IPS-20b (cell line): ENCODE data around the gene DTX3L.

Experiments
- H3K27ac ChIP-seq: one replicate; pipeline ENCODE4 v1.5.1; 2013; ENCODE audit warnings: low read length
- H3K27me3 ChIP-seq: 2 replicates; pipeline ENCODE4 v1.6.1; 2013; ENCODE audit warnings: mild to moderate bottlenecking, low read length, inconsistent platforms; ENCODE audit not compliant: insufficient read depth
- H3K36me3 ChIP-seq: 2 replicates; pipeline ENCODE4 v1.6.1; 2013; ENCODE audit warnings: low read depth, mild to moderate bottlenecking, inconsistent platforms, low read length, moderate library complexity; ENCODE audit not compliant: insufficient read depth
- H3K4me1 ChIP-seq: 2 replicates; pipeline ENCODE4 v1.6.1; 2013; ENCODE audit warnings: mild to moderate bottlenecking, control low read depth, inconsistent platforms, low read length, moderate library complexity; ENCODE audit not compliant: insufficient read depth
- H3K4me3 ChIP-seq: 2 replicates; pipeline ENCODE4 v1.5.1; 2013; ENCODE audit warnings: mild to moderate bottlenecking, low read length, inconsistent platforms
- H3K9ac ChIP-seq: 2 replicates; pipeline ENCODE4 v1.6.1; 2013; ENCODE audit warnings: low read depth, mild to moderate bottlenecking, inconsistent platforms, low read length, moderate library complexity
- H3K9me3 ChIP-seq: 2 replicates; pipeline ENCODE4 v1.6.1; 2013; ENCODE audit warnings: mild to moderate bottlenecking, low read depth, low read length, inconsistent platforms; ENCODE audit not compliant: insufficient read depth

Gene DTX3L

GRCh38 chr3:122586098-122586497 is 22.0 kb downstream of the DTX3L start:
- H3K9ac ChIP-seq = no peak overlapping the region
- peaks cover 5% of the 10 kb centered on the region; the same call in 1 of the 2 replicates for H3K4me1 ChIP-seq
- peaks cover 17% of the 10 kb centered on the region for H3K9me3 ChIP-seq
- no peaks in the 10 kb centered on the region for H3K27me3 ChIP-seq
- no peak overlapping the region for H3K27ac ChIP-seq
- no peak overlapping the region for H3K4me3 ChIP-seq
- no peaks in the 10 kb centered on the region for H3K36me3 ChIP-seq

DNA sequence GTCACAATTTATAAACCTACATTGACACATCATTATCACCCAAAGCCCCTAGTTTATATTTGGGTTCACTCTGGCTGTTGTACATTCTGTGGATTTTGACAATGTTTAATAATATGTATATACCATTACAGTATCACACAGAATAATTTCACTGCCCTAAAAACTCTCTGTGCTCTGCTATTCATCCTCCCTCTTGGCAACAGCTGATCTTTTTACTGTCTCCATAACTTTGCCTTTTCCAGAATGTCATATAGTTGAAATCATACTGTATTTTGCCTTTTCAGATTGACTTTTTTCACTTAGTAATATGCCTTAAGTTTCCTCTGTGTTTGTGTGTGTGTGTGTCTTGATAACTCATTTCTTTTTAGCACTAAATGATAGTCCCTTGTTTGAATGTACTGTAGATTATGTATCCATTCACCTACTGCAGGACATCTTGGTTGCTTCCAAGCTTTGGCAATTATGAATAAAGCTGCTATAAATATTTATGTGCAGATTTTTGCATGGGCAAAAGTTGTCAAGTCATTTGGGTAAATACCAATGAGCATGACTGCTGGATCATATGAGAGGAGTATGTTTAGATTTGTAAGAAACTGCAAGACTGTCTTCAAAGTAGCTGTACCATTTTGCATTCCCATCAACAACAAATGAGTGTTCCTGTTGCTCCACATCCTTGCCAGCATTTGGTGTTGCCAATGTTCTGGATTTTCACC is 22.8 kb downstream of the DTX3L start:
- Histone ChIP-seq H3K27me3 (no peaks in the 10 kb centered on the region), H3K9ac (no peak overlapping the region), H3K27ac (no peak overlapping the region), H3K9me3 (peaks cover 9% of the 10 kb centered on the region), H3K4me1 (peaks cover 5% of the 10 kb centered on the region; the same call in 1 of the 2 replicates), H3K4me3 (no peak overlapping the region), H3K36me3 (no peaks in the 10 kb centered on the region)

DNA sequence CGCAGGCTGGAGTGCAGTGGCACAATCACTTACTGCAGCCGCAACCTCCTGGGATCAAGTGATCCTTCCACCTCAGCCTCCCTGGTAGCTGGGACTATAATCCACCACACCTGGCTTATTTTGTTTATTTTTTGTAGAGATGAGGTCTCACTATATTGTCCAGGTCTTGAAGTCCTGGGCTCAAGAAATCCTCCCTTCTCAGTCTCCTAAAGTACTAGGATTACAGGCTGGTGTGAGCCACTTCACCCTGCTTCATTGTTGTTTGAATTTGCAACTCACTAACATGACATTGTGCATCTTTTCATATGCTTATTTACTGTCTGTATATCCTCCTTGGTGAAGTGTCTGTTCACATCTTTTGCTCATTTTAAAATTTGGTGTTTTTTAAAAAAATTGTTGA is 23.4 kb downstream of the DTX3L start:
- peaks cover 5% of the 10 kb centered on the region; the same call in 1 of the 2 replicates for H3K4me1 ChIP-seq
- no peaks in the 10 kb centered on the region for H3K36me3 ChIP-seq
- H3K4me3 ChIP-seq = no peak overlapping the region
- H3K9ac ChIP-seq = no peak overlapping the region
- no peaks in the 10 kb centered on the region for H3K27me3 ChIP-seq
- no peak overlapping the region for H3K27ac ChIP-seq
- H3K9me3 ChIP-seq = peaks cover 2% of the 10 kb centered on the region; the same call in 1 of the 2 replicates

- H3K27me3 ChIP-seq = no peaks in the 10 kb centered on the region
- H3K9me3 ChIP-seq = no peaks in the 10 kb centered on the region
- no peaks in the 10 kb centered on the region for H3K36me3 ChIP-seq
- no peak overlapping the region for H3K4me3 ChIP-seq
- H3K9ac ChIP-seq = no peak overlapping the region
- H3K4me1 ChIP-seq = peaks cover 5% of the 10 kb centered on the region; the same call in 1 of the 2 replicates
- H3K27ac ChIP-seq = no peak overlapping the region
Measured at GRCh38 chr3:122589297-122589696, 25.2 kb downstream of the DTX3L start.

GRCh38 chr3:122590610-122591009 is 26.5 kb downstream of the DTX3L start:
- H3K4me3 ChIP-seq = no peak overlapping the region
- H3K9ac ChIP-seq = no peak overlapping the region
- H3K4me1 ChIP-seq = peaks cover 5% of the 10 kb centered on the region; the same call in 1 of the 2 replicates
- H3K27ac ChIP-seq = no peak overlapping the region
- H3K27me3 ChIP-seq = no peaks in the 10 kb centered on the region
- H3K9me3 ChIP-seq = no peaks in the 10 kb centered on the region
- H3K36me3 ChIP-seq = no peaks in the 10 kb centered on the region

DNA sequence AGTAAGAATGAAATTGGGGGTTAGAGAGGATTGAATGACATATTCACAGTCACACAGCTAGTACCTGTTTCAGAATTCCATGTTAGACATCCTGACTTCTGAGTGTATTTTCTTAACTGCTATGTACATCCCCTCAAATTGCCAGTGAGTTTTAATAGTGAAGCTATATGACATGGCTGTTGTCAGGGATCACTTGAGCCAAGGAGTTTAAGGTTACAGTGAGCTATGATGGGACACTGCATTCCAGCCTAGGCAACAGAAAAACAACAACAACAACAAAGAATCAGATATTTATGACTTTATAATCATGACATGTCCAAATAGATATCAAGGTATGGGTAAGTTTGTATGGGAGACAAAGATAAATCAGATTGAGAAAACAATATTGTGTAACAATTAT is 29.9 kb downstream of the DTX3L start:
- H3K4me1 ChIP-seq = peaks cover 5% of the 10 kb centered on the region; the same call in 1 of the 2 replicates
- H3K4me3 ChIP-seq = no peak overlapping the region
- no peaks in the 10 kb centered on the region for H3K9me3 ChIP-seq
- no peak overlapping the region for H3K27ac ChIP-seq
- H3K27me3 ChIP-seq = no peaks in the 10 kb centered on the region
- H3K36me3 ChIP-seq = no peaks in the 10 kb centered on the region
- no peak overlapping the region for H3K9ac ChIP-seq

DNA sequence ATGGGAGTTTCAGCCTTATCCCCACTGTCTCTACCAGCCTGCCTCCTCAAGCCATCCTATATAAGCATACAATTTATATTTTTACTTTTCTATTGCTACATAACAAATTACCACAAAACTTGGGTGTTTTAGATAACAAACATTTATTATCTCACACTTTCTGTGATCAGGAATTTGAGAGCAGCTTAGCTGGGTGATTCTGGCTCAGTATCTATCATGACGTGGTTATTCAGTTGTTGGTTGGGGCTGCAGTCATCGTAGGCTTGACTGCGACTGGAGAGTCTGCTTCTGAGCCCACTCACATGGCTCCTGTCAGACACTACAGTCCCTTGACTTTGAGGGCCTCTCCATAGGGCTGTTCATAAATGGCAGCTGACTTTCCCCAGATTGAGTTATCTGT is 34.0 kb downstream of the DTX3L start:
- Histone ChIP-seq H3K27me3 (no peaks in the 10 kb centered on the region), H3K4me3 (no peak overlapping the region), H3K36me3 (no peaks in the 10 kb centered on the region), H3K27ac (no peak overlapping the region), H3K4me1 (no peaks in the 10 kb centered on the region), H3K9ac (no peak overlapping the region), H3K9me3 (no peaks in the 10 kb centered on the region)

- Histone ChIP-seq H3K36me3 (no peaks in the 10 kb centered on the region), H3K9ac (no peak overlapping the region), H3K4me1 (no peaks in the 10 kb centered on the region), H3K27me3 (no peaks in the 10 kb centered on the region), H3K27ac (no peak overlapping the region), H3K4me3 (no peak overlapping the region), H3K9me3 (no peaks in the 10 kb centered on the region)
Measured at GRCh38 chr3:122598556-122598955, 34.4 kb downstream of the DTX3L start.

DNA sequence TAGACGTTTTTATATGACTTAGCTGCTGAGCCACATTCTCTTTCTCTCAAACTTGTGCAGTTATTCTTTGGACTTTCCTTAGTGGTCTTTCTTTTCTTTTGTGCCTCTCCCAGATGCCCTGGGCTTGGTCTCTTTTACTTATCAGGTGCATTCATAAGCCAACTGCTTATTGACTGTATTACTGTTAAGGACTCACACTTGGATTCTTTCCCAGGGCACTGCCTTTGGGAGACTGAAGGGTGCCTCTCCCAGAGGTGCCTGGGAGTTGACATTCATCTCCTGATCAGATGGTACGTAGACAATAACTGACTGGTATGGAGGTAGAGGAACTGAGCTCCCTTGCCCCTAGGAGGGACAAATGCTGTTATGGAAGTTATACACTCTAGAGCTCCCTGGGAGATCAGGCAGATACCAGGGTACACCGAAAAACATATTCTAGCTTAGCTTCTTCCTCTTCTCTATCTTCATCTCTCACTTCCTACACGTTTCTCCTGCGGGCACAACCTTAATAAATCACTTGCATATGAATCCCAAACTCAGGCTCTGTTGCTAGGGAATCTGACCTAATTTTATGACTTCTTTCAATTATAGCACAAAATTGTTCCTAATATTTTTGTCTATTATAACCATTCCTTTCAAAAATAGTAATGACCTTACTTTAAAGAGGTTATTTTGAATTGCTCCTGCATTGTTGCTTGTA is 38.0 kb downstream of the DTX3L start:
- Histone ChIP-seq H3K27me3 (no peaks in the 10 kb centered on the region), H3K4me3 (no peak overlapping the region), H3K4me1 (no peaks in the 10 kb centered on the region), H3K9ac (no peak overlapping the region), H3K36me3 (no peaks in the 10 kb centered on the region), H3K9me3 (no peaks in the 10 kb centered on the region), H3K27ac (no peak overlapping the region)

GRCh38 chr3:122603056-122603455 is 38.9 kb downstream of the DTX3L start:
- H3K27me3 ChIP-seq = no peaks in the 10 kb centered on the region
- H3K27ac ChIP-seq = no peak overlapping the region
- H3K9me3 ChIP-seq = no peaks in the 10 kb centered on the region
- H3K36me3 ChIP-seq = no peaks in the 10 kb centered on the region
- no peaks in the 10 kb centered on the region for H3K4me1 ChIP-seq
- no peak overlapping the region for H3K9ac ChIP-seq
- no peak overlapping the region for H3K4me3 ChIP-seq

- Histone ChIP-seq H3K4me3 (no peak overlapping the region), H3K9ac (no peak overlapping the region), H3K9me3 (no peaks in the 10 kb centered on the region), H3K27me3 (no peaks in the 10 kb centered on the region), H3K27ac (no peak overlapping the region), H3K4me1 (no peaks in the 10 kb centered on the region), H3K36me3 (no peaks in the 10 kb centered on the region)
Measured at GRCh38 chr3:122606330-122606729, 42.2 kb downstream of the DTX3L start.

DNA sequence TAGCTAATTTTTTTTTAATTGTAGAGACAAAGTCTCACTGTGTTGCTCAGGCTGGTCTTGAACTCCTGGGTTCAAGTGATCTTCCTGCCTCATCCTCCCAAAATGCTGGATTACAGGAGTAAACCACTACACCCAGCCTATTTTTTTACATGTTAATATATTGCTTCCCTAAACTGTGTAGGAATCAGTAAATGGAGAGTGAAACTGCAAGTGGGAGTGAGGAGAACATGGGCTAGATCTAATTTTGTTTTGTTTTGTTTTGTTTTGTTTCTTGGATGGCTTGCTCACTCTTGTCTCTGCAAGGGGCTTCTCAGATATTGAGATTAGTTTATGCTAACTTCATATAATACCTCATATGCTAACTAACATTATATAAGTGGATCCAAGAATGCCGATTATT is 44.8 kb downstream of the DTX3L start:
- H3K4me1 ChIP-seq = no peaks in the 10 kb centered on the region
- no peaks in the 10 kb centered on the region for H3K27me3 ChIP-seq
- no peak overlapping the region for H3K4me3 ChIP-seq
- no peak overlapping the region for H3K9ac ChIP-seq
- H3K36me3 ChIP-seq = no peaks in the 10 kb centered on the region
- no peak overlapping the region for H3K27ac ChIP-seq
- H3K9me3 ChIP-seq = no peaks in the 10 kb centered on the region
